ENCODE data around the gene UGT1A10. TPM values are rescaled to one million over a fixed set of nuclear protein-coding genes. Genes with fewer than 3 reads are reported as not detected.

UGT1A10 gene
- total and polyA plus RNA-seq, 2 of the 13 experiments (the other 11 are each of a cell fraction or from before 2014, with no cell fraction given): not detected

DNA sequence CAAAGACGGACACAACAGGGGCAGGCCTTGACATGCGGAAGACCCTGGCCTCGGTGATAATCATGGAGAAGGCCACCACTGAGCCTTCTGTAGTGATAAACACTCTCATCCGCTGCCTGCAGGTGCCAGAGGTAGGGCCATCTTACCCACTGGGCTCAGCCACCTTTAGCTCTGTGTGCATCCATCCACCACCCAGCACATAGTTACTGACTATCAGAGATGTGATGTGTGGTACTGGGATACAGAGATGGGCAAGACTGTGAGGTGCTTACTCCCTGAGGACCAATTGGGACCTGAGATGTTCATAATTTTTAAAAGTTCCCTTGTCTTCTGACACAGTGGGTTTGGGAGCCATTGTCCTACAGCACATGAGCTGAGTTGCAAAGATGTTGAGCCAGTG is 143.5 kb downstream of the UGT1A10 start:
- POLR2A ChIA-PET: no interaction called here
- Histone ChIP-seq H3K9ac (ENCODE audit: insufficient read depth, low read depth, low read length) (no peak overlapping the region), H3K36me3 (replicated peaks in 1 of 2; ENCODE audit: control insufficient read depth in 1 of 2, insufficient read depth in 2 of 2, low read length in 2 of 2) (no peaks in the 10 kb centered on the region), H4K20me1 (ENCODE audit: insufficient read depth, low read length) (no peaks in the 10 kb centered on the region), H3K4me3 (replicated peaks in 1 of 3; ENCODE audit: insufficient read depth in 1 of 3, low read depth in 2 of 3, low read length in 3 of 3) (no peak overlapping the region), H3K9me3 (ENCODE audit: low read length) (peaks cover 5% of the 10 kb centered on the region; the same call in 1 of the 2 replicates), H3K4me1 (ENCODE audit: insufficient read depth, low read length) (no peaks in the 10 kb centered on the region), H3K27ac (ENCODE audit: extremely low read length, insufficient read depth, low read length) (no peak overlapping the region), H3K79me2 (ENCODE audit: insufficient read depth, low read length) (no peaks in the 10 kb centered on the region), H3K4me2 (ENCODE audit: low read depth, low read length) (no peak overlapping the region), H2AFZ (ENCODE audit: low read length) (no peak overlapping the region), H3K27me3 (ENCODE audit: control insufficient read depth in 1 of 2, insufficient read depth in 2 of 2, low read length in 2 of 2) (peaks cover 3 to 53% of the 10 kb centered on the region in 2 experiments; a peak in 4 of 5 replicates)
- CTCF ChIA-PET (ENCODE audit: low intra/inter-chr PET ratio, low total read pairs): no interaction called here
- DNase-seq (ENCODE audit: low spot score) (no peak), FAIRE-seq (no peak), ATAC-seq (no peak)
- WGBS (ENCODE audit: low lambda C conversion rate): 53% methylated on average over 4 of the region's 4 CpGs
- intact Hi-C loops (cut with micrococcal nuclease; ENCODE audit: unreplicated experiment) (no loop called here), in situ Hi-C loops (cut with HindIII; ENCODE audit: extremely low pct_ligation_motif_present, low pct_unique_long_range_greater_than_20kb) (no loop called here)
- no TSS peak for BruUV-seq (replicated peaks)
- TF ChIP-seq NR3C1 (CRISPR knock-in tag; IDR thresholded peaks at IDR 0.05) (no peak), TOPORS (CRISPR knock-in tag; IDR thresholded peaks at IDR 0.05) (no peak), HIVEP1 (CRISPR knock-in tag; IDR thresholded peaks at IDR 0.05) (no peak), RFX1 (IDR thresholded peaks at IDR 0.05) (no peak), NRL (CRISPR knock-in tag; IDR thresholded peaks at IDR 0.05; ENCODE audit: borderline replicate concordance) (no peak), ZNF256 (CRISPR knock-in tag; conservative IDR thresholded peaks at IDR 0.05) (no peak), ZNF709 (CRISPR knock-in tag; IDR thresholded peaks at IDR 0.05) (no peak)
- TF ChIP-seq, protein P1, sequence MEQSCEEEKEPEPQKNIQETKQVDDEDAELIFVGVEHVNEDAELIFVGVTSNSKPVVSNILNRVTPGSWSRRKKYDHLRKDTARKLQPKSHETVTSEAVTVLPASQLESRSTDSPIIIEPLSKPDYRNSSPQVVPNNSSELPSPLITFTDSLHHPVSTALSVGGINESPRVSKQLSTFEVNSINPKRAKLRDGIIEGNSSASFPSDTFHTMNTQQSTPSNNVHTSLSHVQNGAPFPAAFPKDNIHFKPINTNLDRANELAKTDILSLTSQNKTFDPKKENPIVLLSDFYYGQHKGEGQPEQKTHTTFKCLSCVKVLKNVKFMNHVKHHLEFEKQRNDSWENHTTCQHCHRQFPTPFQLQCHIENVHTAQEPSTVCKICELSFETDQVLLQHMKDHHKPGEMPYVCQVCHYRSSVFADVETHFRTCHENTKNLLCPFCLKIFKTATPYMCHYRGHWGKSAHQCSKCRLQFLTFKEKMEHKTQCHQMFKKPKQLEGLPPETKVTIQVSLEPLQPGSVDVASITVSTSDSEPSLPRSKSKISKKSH (CRISPR knock-in tag; IDR thresholded peaks at IDR 0.05; ENCODE audit: borderline replicate concordance): no peak
- TF ChIP-seq, protein P2, sequence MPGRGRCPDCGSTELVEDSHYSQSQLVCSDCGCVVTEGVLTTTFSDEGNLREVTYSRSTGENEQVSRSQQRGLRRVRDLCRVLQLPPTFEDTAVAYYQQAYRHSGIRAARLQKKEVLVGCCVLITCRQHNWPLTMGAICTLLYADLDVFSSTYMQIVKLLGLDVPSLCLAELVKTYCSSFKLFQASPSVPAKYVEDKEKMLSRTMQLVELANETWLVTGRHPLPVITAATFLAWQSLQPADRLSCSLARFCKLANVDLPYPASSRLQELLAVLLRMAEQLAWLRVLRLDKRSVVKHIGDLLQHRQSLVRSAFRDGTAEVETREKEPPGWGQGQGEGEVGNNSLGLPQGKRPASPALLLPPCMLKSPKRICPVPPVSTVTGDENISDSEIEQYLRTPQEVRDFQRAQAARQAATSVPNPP (CRISPR knock-in tag; IDR thresholded peaks at IDR 0.05): no peak
